ENCODE measurements around the gene TSPYL4. TPM values are rescaled to one million over a fixed set of nuclear protein-coding genes. Genes with fewer than 3 reads are reported as not detected.

Gene TSPYL4
- total and polyA plus RNA-seq, 12 donors = 8.5 to 38.9 (median 28.3) TPM

- peaks cover 0 to 39% (median 0%) of the 10 kb centered on the region in 9 donors for H3K36me3 ChIP-seq
- no peaks in the 10 kb centered on the region for H3K9me3 ChIP-seq
- H3K4me3 ChIP-seq = peak within 1 kb of the TSS; percentile 57 to 99 (median 90)
- H3K27ac ChIP-seq = peak within 1 kb of the TSS; percentile 89 to 100 (median 98)
- intact Hi-C loops (cut with DNase I) = loop anchor here in 8 of 10 donors (1.0 to 10.0 kb wide), 5 partner anchors 25 to 293 kb away; partner anchors contain the start of genes RWDD1 (in 1 of the 8) and TSPYL4 (in 1 of the 8)
- H3K4me1 ChIP-seq = peaks cover 3 to 71% (median 55%) of the 10 kb centered on the region in 9 donors
- DNase-seq = peak; percentile 94 to 98
- 0% methylated on average over 71 of the region's 71 CpGs for WGBS, 2 donors
- TF ChIP-seq, protein P1, sequence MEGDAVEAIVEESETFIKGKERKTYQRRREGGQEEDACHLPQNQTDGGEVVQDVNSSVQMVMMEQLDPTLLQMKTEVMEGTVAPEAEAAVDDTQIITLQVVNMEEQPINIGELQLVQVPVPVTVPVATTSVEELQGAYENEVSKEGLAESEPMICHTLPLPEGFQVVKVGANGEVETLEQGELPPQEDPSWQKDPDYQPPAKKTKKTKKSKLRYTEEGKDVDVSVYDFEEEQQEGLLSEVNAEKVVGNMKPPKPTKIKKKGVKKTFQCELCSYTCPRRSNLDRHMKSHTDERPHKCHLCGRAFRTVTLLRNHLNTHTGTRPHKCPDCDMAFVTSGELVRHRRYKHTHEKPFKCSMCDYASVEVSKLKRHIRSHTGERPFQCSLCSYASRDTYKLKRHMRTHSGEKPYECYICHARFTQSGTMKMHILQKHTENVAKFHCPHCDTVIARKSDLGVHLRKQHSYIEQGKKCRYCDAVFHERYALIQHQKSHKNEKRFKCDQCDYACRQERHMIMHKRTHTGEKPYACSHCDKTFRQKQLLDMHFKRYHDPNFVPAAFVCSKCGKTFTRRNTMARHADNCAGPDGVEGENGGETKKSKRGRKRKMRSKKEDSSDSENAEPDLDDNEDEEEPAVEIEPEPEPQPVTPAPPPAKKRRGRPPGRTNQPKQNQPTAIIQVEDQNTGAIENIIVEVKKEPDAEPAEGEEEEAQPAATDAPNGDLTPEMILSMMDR (IDR thresholded peaks at IDR 0.05) = peak in 1 of 9 donors; percentile 24
- ATAC-seq = peak; percentile 97 to 99 (median 98)
- H3K27me3 ChIP-seq = no peaks in the 10 kb centered on the region
These were observed 25.6 kb upstream of the TSPYL4 start, which contains the start of gene TSPYL1 for GRCh38 chr6:116279232-116280160. Gene TSPYL1, minus strand, starts transcription at chr6:116279930. Its CDS starts 100 bp downstream, at chr6:116279830.

- H3K4me1 ChIP-seq = peaks cover 3 to 74% (median 56%) of the 10 kb centered on the region in 9 donors
- peak overlapping the region; percentile 57 to 99 (median 90) for H3K4me3 ChIP-seq
- no peaks in the 10 kb centered on the region for H3K9me3 ChIP-seq
- TF ChIP-seq, protein P1 (IDR thresholded peaks at IDR 0.05) = no peak
- intact Hi-C loops (cut with DNase I) = loop anchor here in 4 of 10 donors (1.0 to 10.0 kb wide), 3 partner anchors 25 to 286 kb away; partner anchors contain the start of gene TSPYL4 (in 1 of the 4)
- peaks cover 0 to 46% (median 0%) of the 10 kb centered on the region in 9 donors for H3K36me3 ChIP-seq
- DNase-seq (peak; percentile 57 to 67), ATAC-seq (peak; percentile 39 to 76 (median 60))
- WGBS, 2 donors = 6 to 8% methylated on average over 12 of the region's 12 CpGs
- no peaks in the 10 kb centered on the region for H3K27me3 ChIP-seq
- peak overlapping the region; percentile 89 to 100 (median 98) for H3K27ac ChIP-seq
These were observed 25.0 kb upstream of the TSPYL4 start for GRCh38 chr6:116278854-116279231.

DNA sequence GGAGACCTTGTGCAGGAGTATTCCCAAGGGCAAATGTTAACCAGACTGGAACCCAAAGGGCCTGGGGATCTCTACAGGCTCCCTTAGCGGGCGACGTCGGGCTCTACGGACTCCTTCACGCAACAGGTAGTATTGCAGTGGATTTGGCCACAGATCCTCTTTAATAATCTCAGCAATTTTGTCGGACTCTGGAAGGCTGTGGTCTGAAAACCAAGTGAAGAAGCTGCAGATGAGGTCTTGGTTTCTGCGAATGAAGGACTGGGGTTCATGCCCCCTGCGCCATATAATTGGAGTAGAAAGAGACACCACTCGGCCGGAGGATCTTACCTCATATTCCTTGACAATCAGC, 24.6 kb upstream of the TSPYL4 start:
- Histone ChIP-seq H3K4me3 (peak overlapping the region; percentile 57 to 99 (median 90)), H3K4me1 (peaks cover 3 to 74% (median 56%) of the 10 kb centered on the region in 9 donors), H3K27me3 (no peaks in the 10 kb centered on the region), H3K27ac (peak overlapping the region; percentile 5 to 100 (median 98)), H3K36me3 (peaks cover 0 to 50% (median 0%) of the 10 kb centered on the region in 9 donors), H3K9me3 (no peaks in the 10 kb centered on the region)
- WGBS, 2 donors = 69 to 73% methylated on average over 11 of the region's 11 CpGs
- DNase-seq = no peak
- ATAC-seq = no peak
- intact Hi-C loops (cut with DNase I) = loop anchor here in 4 of 10 donors (10.0 kb wide), 2 partner anchors 256 to 286 kb away; no protein-coding TSS in a partner anchor
- TF ChIP-seq, protein P1 (IDR thresholded peaks at IDR 0.05) = no peak

GRCh38 chr6:116277124-116277523, 23.2 kb upstream of the TSPYL4 start:
- Histone ChIP-seq H3K9me3 (no peaks in the 10 kb centered on the region), H3K27me3 (no peaks in the 10 kb centered on the region), H3K36me3 (peaks cover 0 to 63% (median 0%) of the 10 kb centered on the region in 9 donors), H3K4me1 (peaks cover 3 to 65% (median 53%) of the 10 kb centered on the region in 9 donors), H3K4me3 (peak overlapping the region in 9 of 10 donors; percentile 67 to 99 (median 91)), H3K27ac (peak overlapping the region in 7 of 10 donors; percentile 4 to 100 (median 96))
- TF ChIP-seq, protein P1 (IDR thresholded peaks at IDR 0.05) = no peak
- no peak for DNase-seq
- no peak for ATAC-seq
- 21 to 23% methylated on average over 3 of the region's 3 CpGs for WGBS, 2 donors
- intact Hi-C loops (cut with DNase I) = loop anchor here in 4 of 10 donors (10.0 kb wide), 2 partner anchors 258 to 288 kb away; no protein-coding TSS in a partner anchor
